ENCODE data around the gene NUP98.

- TF ChIP-seq EZH2 (IDR thresholded peaks at IDR 0.05) (no peak), POLR2AphosphoS5 (IDR thresholded peaks at IDR 0.05; ENCODE audit: borderline replicate concordance, low read depth, low read length) (no peak)
Observed at GRCh38 chr11:3662856-3663255, 134.5 kb downstream of the NUP98 start.

Measured in SK-N-MC (cell line).